Panc1 (cell line): ENCODE measurements around the gene FBXO10. TPM values are rescaled to one million over a fixed set of nuclear protein-coding genes. Genes with fewer than 3 reads are reported as not detected.

Experiments
- ATAC-seq: fragments of 200-7000 bp; cut with Tn5 transposase; 2 replicates; pipeline ENCODE4 v1.9.1; 2020; ENCODE audit warnings: mild to moderate bottlenecking, moderate library complexity
- BruUV-seq: library from RNA; stranded (reverse); fragments of 400-500 nt; replicated peaks from 2 replicates; lab custom pipeline; 2021; lab: Mats Ljungman, UMichigan
- CTCF ChIA-PET: fragments of 300-600 bp; sonication (Branson Sonifier 250); formaldehyde crosslinking; loops from one replicate; lab custom pipeline; 2022; ENCODE audit warnings: antibody characterized with exemption; lab: Charles Lee
- POLR2A ChIA-PET: fragments of 300-600 bp; sonication (Branson Sonifier 250); formaldehyde crosslinking; loops from one replicate; lab custom pipeline; 2022; ENCODE audit warnings: antibody characterized with exemption; lab: Charles Lee
- DNase-seq: peaks from one replicate; pipeline ENCODE4 v3.0.0-alpha.2; 2010; ENCODE audit warnings: low read depth, low spot score
- H3K27ac ChIP-seq: 2 replicates; pipeline ENCODE4 v1.5.1; 2011; ENCODE audit warnings: mild to moderate bottlenecking, low read length, inconsistent platforms
- H3K27me3 ChIP-seq: fragments of 200-500 bp; sonication (Bioruptor generic); 2 replicates; pipeline ENCODE4 v1.6.0; 2014; ENCODE audit warnings: low read length, inconsistent platforms; ENCODE audit not compliant: control insufficient read depth, insufficient read depth
- H3K36me3 ChIP-seq: fragments of 200-500 bp; sonication (Bioruptor generic); 2 replicates; pipeline ENCODE4 v1.5.1; 2014; ENCODE audit warnings: inconsistent platforms, mild to moderate bottlenecking, low read length, moderate library complexity; ENCODE audit not compliant: control insufficient read depth, insufficient read depth
- H3K4me1 ChIP-seq: 2 replicates; pipeline ENCODE4 v1.5.1; 2011; ENCODE audit warnings: inconsistent platforms, mild to moderate bottlenecking, low read length, moderate library complexity; ENCODE audit not compliant: control insufficient read depth, insufficient read depth
- H3K4me3 ChIP-seq, 2 experiments: 2 replicates each; pipeline ENCODE4 v1.5.1; 2011 to 2012; ENCODE audit warnings: low read depth in 2 of 2, low read length in 2 of 2, mild to moderate bottlenecking in 2 of 2, inconsistent platforms in 1 of 2, moderate library complexity in 1 of 2
- H3K9me3 ChIP-seq: fragments of 200-500 bp; sonication (Bioruptor generic); 2 replicates; pipeline ENCODE4 v1.5.1; 2014; ENCODE audit warnings: low read depth, mild to moderate bottlenecking, inconsistent platforms, low read length, moderate library complexity; ENCODE audit not compliant: control insufficient read depth, insufficient read depth
- CTCF ChIP-seq: fragments of 450-650 bp; IDR thresholded peaks from 2 replicates; pipeline ENCODE4 v1.5.1; 2017; ENCODE audit warnings: mild to moderate bottlenecking
- POLR2AphosphoS5 ChIP-seq: IDR thresholded peaks from 2 replicates; pipeline ENCODE4 v1.6.1; 2012; ENCODE audit warnings: mild to moderate bottlenecking, low read depth, low read length, moderate library complexity
- REST ChIP-seq, 2 experiments: IDR thresholded peaks; 2 replicates each; pipeline ENCODE4 v1.6.1; 2011 to 2012; ENCODE audit warnings: low read depth in 2 of 2, control low read depth in 1 of 2, low read length in 1 of 2, mild to moderate bottlenecking in 1 of 2, moderate library complexity in 1 of 2; ENCODE audit not compliant: insufficient read depth in 1 of 2
- SIN3A ChIP-seq: IDR thresholded peaks from 2 replicates; pipeline ENCODE4 v1.6.1; 2012; ENCODE audit warnings: low read depth, mild to moderate bottlenecking, low read length, moderate library complexity, borderline replicate concordance; ENCODE audit not compliant: insufficient read depth
- TCF7L2 ChIP-seq: IDR thresholded peaks from 2 replicates; pipeline ENCODE4 v1.6.1; 2011; ENCODE audit warnings: mild to moderate bottlenecking, low read depth, low read length, inconsistent platforms
- in situ Hi-C: cut with HindIII; loops from 2 replicates; pipeline ENCODE4 v1.10.0; 2016; ENCODE audit warnings: low sequenced_read_pairs, low pct_unique_long_range_greater_than_20kb
- intact Hi-C: fragments of 100-400 bp; cut with micrococcal nuclease; formaldehyde crosslinking; loops from one replicate; pipeline ENCODE4 v1.10.0; 2022; ENCODE audit not compliant: unreplicated experiment
- total RNA-seq: library from RNA; stranded (reverse); gene quantifications from one replicate; pipeline ENCODE4 v1.2.1, GENCODE V29; 2021; ENCODE audit not compliant: unreplicated experiment

FBXO10 gene
- total RNA-seq, 1 experiment from 2014 or later: 39.8 TPM

- ChIA-PET CTCF (interaction anchor here (1.0 kb wide), 1 partner anchor 49 kb away, joined by 3 read pairs; no protein-coding TSS in a partner anchor), POLR2A (interaction anchor here (0.7 to 1.9 kb wide), 2 partner anchors 39 to 430 kb away, joined by 3 to 8 read pairs; partner anchors contain the start of gene PAX5)
- Histone ChIP-seq H3K36me3 (no peaks in the 10 kb centered on the region; the same call in none of the 2 replicates), H3K27me3 (no peaks in the 10 kb centered on the region), H3K4me3 (peak overlapping the region; percentile 80 to 81), H3K27ac (peak overlapping the region; percentile 98), H3K9me3 (no peaks in the 10 kb centered on the region), H3K4me1 (peaks cover 15% of the 10 kb centered on the region)
- TF ChIP-seq POLR2AphosphoS5 (no peak), CTCF (no peak), REST (IDR thresholded peaks at IDR 0.05; ENCODE audit: insufficient read depth in 1 of 2, low read depth in 2 of 2, low read length in 1 of 2) (no peak), TCF7L2 (no peak), SIN3A (no peak)
- DNase-seq (no peak), ATAC-seq (no peak)
- in situ Hi-C loops: no loop called here
- TSS peak; percentile 76 for BruUV-seq
- intact Hi-C loops: no loop called here
These were observed 112.2 kb downstream of the FBXO10 start for GRCh38 chr9:37464006-37464405.

Other genes starting within 250 kb of the FBXO10 start
- gene GRHPR, start 153.7 kb downstream of the FBXO10 start, total RNA-seq: 238 TPM
- gene ZBTB5, start 110.9 kb downstream of the FBXO10 start, total RNA-seq: 30.6 TPM
- 93.8 TPM for gene POLR1E, start 90.4 kb downstream of the FBXO10 start, total RNA-seq
- gene TOMM5, start 16.2 kb upstream of the FBXO10 start, total RNA-seq: 333 TPM
- gene FRMPD1, start 74.6 kb upstream of the FBXO10 start, total RNA-seq: 0.21 TPM
- 9.8 TPM for gene TRMT10B, start 177.4 kb upstream of the FBXO10 start, total RNA-seq
- gene EXOSC3, start 208.7 kb upstream of the FBXO10 start, total RNA-seq: 45.3 TPM
- gene DCAF10, start 224.4 kb upstream of the FBXO10 start, total RNA-seq: 18.5 TPM